ENCODE results near the gene TENT4A.

Gene TENT4A

GRCh38 chr5:6755519-6755918, 42.3 kb downstream of the TENT4A start:
- Histone ChIP-seq H3K4me1 (ENCODE audit: low read depth, poor library complexity, severe bottlenecking) (peaks cover 23% of the 10 kb centered on the region), H4K20me1 (ENCODE audit: insufficient read depth) (no peaks in the 10 kb centered on the region), H3K4me2 (peak overlapping the region; percentile 40; the same call in 1 of the 2 replicates), H3K27me3 (ENCODE audit: insufficient read depth, low read depth) (no peaks in the 10 kb centered on the region), H3K9ac (no peak overlapping the region), H3K4me3 (IDR thresholded peaks at IDR 0.05; ENCODE audit: insufficient read depth, low read depth, low read length) (no peak overlapping the region), H3K27ac (no peak overlapping the region), H3K36me3 (ENCODE audit: insufficient read depth) (peaks cover 26% of the 10 kb centered on the region), H3K79me2 (ENCODE audit: insufficient read depth, low read depth) (no peaks in the 10 kb centered on the region), H2AFZ (ENCODE audit: low read depth) (no peak overlapping the region)
- TF ChIP-seq CTCF (conservative IDR thresholded peaks at IDR 0.05; ENCODE audit: low read depth, low read length), result no peak

- H4K20me1 ChIP-seq (ENCODE audit: insufficient read depth), result no peaks in the 10 kb centered on the region
- no peaks in the 10 kb centered on the region for H3K27me3 ChIP-seq (ENCODE audit: insufficient read depth, low read depth)
- H3K9ac ChIP-seq, result no peak overlapping the region
- H3K4me1 ChIP-seq (ENCODE audit: low read depth, poor library complexity, severe bottlenecking), result peaks cover 23% of the 10 kb centered on the region
- H3K36me3 ChIP-seq (ENCODE audit: insufficient read depth), result peaks cover 26% of the 10 kb centered on the region
- H3K27ac ChIP-seq, result no peak overlapping the region
- H2AFZ ChIP-seq (ENCODE audit: low read depth), result no peak overlapping the region
- 0 out of 2 replicates have a peak overlapping the region, but pooled peaks have one; percentile 40 for H3K4me2 ChIP-seq
- no peak for TF ChIP-seq CTCF (conservative IDR thresholded peaks at IDR 0.05; ENCODE audit: low read depth, low read length)
- no peaks in the 10 kb centered on the region for H3K79me2 ChIP-seq (ENCODE audit: insufficient read depth, low read depth)
- H3K4me3 ChIP-seq (IDR thresholded peaks at IDR 0.05; ENCODE audit: insufficient read depth, low read depth, low read length), result no peak overlapping the region
Observed at GRCh38 chr5:6755941-6756340, 42.7 kb downstream of the TENT4A start.

GRCh38 chr5:6757414-6757969, 44.3 kb downstream of the TENT4A start:
- Histone ChIP-seq H3K4me2 (no peak overlapping the region), H3K27ac (no peak overlapping the region), H3K4me3 (IDR thresholded peaks at IDR 0.05; ENCODE audit: insufficient read depth, low read depth, low read length) (no peak overlapping the region), H3K4me1 (ENCODE audit: low read depth, poor library complexity, severe bottlenecking) (peaks cover 23% of the 10 kb centered on the region), H3K36me3 (ENCODE audit: insufficient read depth) (peaks cover 13% of the 10 kb centered on the region; the same call in 1 of the 2 replicates), H2AFZ (ENCODE audit: low read depth) (no peak overlapping the region), H3K79me2 (ENCODE audit: insufficient read depth, low read depth) (no peaks in the 10 kb centered on the region), H3K9ac (no peak overlapping the region), H3K27me3 (ENCODE audit: insufficient read depth, low read depth) (no peaks in the 10 kb centered on the region), H4K20me1 (ENCODE audit: insufficient read depth) (no peaks in the 10 kb centered on the region)
- TF ChIP-seq CTCF (conservative IDR thresholded peaks at IDR 0.05; ENCODE audit: low read depth, low read length), result no peak

- H3K36me3 ChIP-seq (ENCODE audit: insufficient read depth), result peaks cover 6% of the 10 kb centered on the region; the same call in 1 of the 2 replicates
- no peak overlapping the region for H3K9ac ChIP-seq
Observed at GRCh38 chr5:6758236-6758635, 45.0 kb downstream of the TENT4A start.

More at GRCh38 chr5:6758236-6758635, 45.0 kb downstream of the TENT4A start:
- Histone ChIP-seq H3K79me2 (ENCODE audit: insufficient read depth, low read depth) (no peaks in the 10 kb centered on the region), H3K4me3 (IDR thresholded peaks at IDR 0.05; ENCODE audit: insufficient read depth, low read depth, low read length) (no peak overlapping the region), H3K27me3 (ENCODE audit: insufficient read depth, low read depth) (no peaks in the 10 kb centered on the region), H2AFZ (ENCODE audit: low read depth) (no peak overlapping the region), H4K20me1 (ENCODE audit: insufficient read depth) (no peaks in the 10 kb centered on the region), H3K27ac (no peak overlapping the region), H3K4me2 (no peak overlapping the region), H3K4me1 (ENCODE audit: low read depth, poor library complexity, severe bottlenecking) (peaks cover 21% of the 10 kb centered on the region)
- TF ChIP-seq CTCF (conservative IDR thresholded peaks at IDR 0.05; ENCODE audit: low read depth, low read length), result no peak
